Effector memory CD8-positive, alpha-beta T cell (primary cell): ENCODE data around the gene AKAP17A.
A peak's percentile ranks its signal among the peaks of the same experiment; 100 is the strongest.

Source experiments
- ATAC-seq: fragments of 150-1000 bp; cut with Tn5 transposase; replicated peaks from 2 replicates; pipeline ENCODE4 v1.10.0; 2021; ENCODE audit warnings: mild to moderate bottlenecking, moderate library complexity
- DNase-seq, 3 experiments: peaks; one replicate each; pipeline ENCODE4 v3.0.0; 2021
- H3K27ac Mint-ChIP-seq, 2 donors: one replicate each; pipeline ENCODE4 v1.8.0; 2022; ENCODE audit warnings: mild to moderate bottlenecking in 2 of 2, mixed read lengths in 2 of 2, moderate library complexity in 2 of 2
- H3K27me3 Mint-ChIP-seq, 2 donors: one replicate each; pipeline ENCODE4 v1.8.0; 2022; ENCODE audit warnings: mixed read lengths in 2 of 2
- H3K36me3 Mint-ChIP-seq: one replicate; pipeline ENCODE4 v1.8.0; 2022; ENCODE audit warnings: mild to moderate bottlenecking, moderate library complexity, mixed read lengths; ENCODE audit not compliant: insufficient read depth
- H3K4me1 Mint-ChIP-seq, 2 donors: one replicate each; pipeline ENCODE4 v1.8.0; 2022; ENCODE audit warnings: low read depth in 2 of 2, mixed read lengths in 2 of 2
- H3K4me3 Mint-ChIP-seq, 2 donors: one replicate each; pipeline ENCODE4 v1.8.0; 2022; ENCODE audit warnings: mild to moderate bottlenecking in 2 of 2, mixed read lengths in 2 of 2, moderate library complexity in 2 of 2
- H3K9me3 Mint-ChIP-seq, 2 donors: one replicate each; pipeline ENCODE4 v1.8.0; 2022; ENCODE audit warnings: mixed read lengths in 2 of 2

The AKAP17A gene

GRCh38 chrX:1592470-1593142, 1.2 kb downstream of the AKAP17A start:
- peaks cover 24 to 47% of the 10 kb centered on the region in 2 donors for H3K4me1 Mint-ChIP-seq
- ATAC-seq = no peak
- peaks cover 54% of the 10 kb centered on the region for H3K36me3 Mint-ChIP-seq
- no peak for DNase-seq
- peak overlapping the region; percentile 92 to 98 for H3K27ac Mint-ChIP-seq
- peak overlapping the region; percentile 88 to 98 for H3K4me3 Mint-ChIP-seq
- H3K27me3 Mint-ChIP-seq = no peaks in the 10 kb centered on the region
- no peaks in the 10 kb centered on the region for H3K9me3 Mint-ChIP-seq

GRCh38 chrX:1593286-1594271, 2.2 kb downstream of the AKAP17A start:
- H3K9me3 Mint-ChIP-seq = no peaks in the 10 kb centered on the region
- peaks cover 64% of the 10 kb centered on the region for H3K36me3 Mint-ChIP-seq
- H3K4me1 Mint-ChIP-seq = peaks cover 24 to 55% of the 10 kb centered on the region in 2 donors
- H3K27me3 Mint-ChIP-seq = no peaks in the 10 kb centered on the region
- H3K27ac Mint-ChIP-seq = peak overlapping the region; percentile 92 to 98
- DNase-seq = no peak
- peak overlapping the region; percentile 88 to 98 for H3K4me3 Mint-ChIP-seq
- ATAC-seq = no peak

- ATAC-seq = no peak
- H3K9me3 Mint-ChIP-seq = no peaks in the 10 kb centered on the region
- no peak for DNase-seq
- H3K4me1 Mint-ChIP-seq = peaks cover 27 to 59% of the 10 kb centered on the region in 2 donors
- no peaks in the 10 kb centered on the region for H3K27me3 Mint-ChIP-seq
- peaks cover 85% of the 10 kb centered on the region for H3K36me3 Mint-ChIP-seq
- no peak overlapping the region for H3K27ac Mint-ChIP-seq
- peak overlapping the region in 1 of 2 donors; percentile 29 for H3K4me3 Mint-ChIP-seq
Measured at GRCh38 chrX:1595711-1596060, 4.3 kb downstream of the AKAP17A start.

GRCh38 chrX:1596676-1597344, 5.4 kb downstream of the AKAP17A start:
- ATAC-seq = no peak

GRCh38 chrX:1597345-1598020, 6.1 kb downstream of the AKAP17A start:
- DNase-seq (no peak), ATAC-seq (no peak)
- Mint-ChIP-seq H3K27me3 (no peaks in the 10 kb centered on the region), H3K4me1 (peaks cover 23 to 50% of the 10 kb centered on the region in 2 donors), H3K4me3 (peak overlapping the region; percentile 27 to 49), H3K9me3 (no peaks in the 10 kb centered on the region), H3K36me3 (peaks cover 94% of the 10 kb centered on the region), H3K27ac (peak overlapping the region in 1 of 2 donors; percentile 53)

More at GRCh38 chrX:1596676-1597344, 5.4 kb downstream of the AKAP17A start:
- H3K27me3 Mint-ChIP-seq = no peaks in the 10 kb centered on the region
- H3K9me3 Mint-ChIP-seq = no peaks in the 10 kb centered on the region
- H3K4me1 Mint-ChIP-seq = peaks cover 24 to 56% of the 10 kb centered on the region in 2 donors
- H3K27ac Mint-ChIP-seq = peak overlapping the region in 1 of 2 donors; percentile 53
- H3K36me3 Mint-ChIP-seq = peaks cover 91% of the 10 kb centered on the region
- no peak for DNase-seq
- H3K4me3 Mint-ChIP-seq = no peak overlapping the region

- ATAC-seq (no peak), DNase-seq (no peak)
- Mint-ChIP-seq H3K27ac (peak overlapping the region in 1 of 2 donors; percentile 86), H3K36me3 (peaks cover 94% of the 10 kb centered on the region), H3K27me3 (no peaks in the 10 kb centered on the region), H3K4me1 (peaks cover 16 to 42% of the 10 kb centered on the region in 2 donors), H3K4me3 (peak overlapping the region in 1 of 2 donors; percentile 27), H3K9me3 (no peaks in the 10 kb centered on the region)
Measured at GRCh38 chrX:1598021-1598875, 6.8 kb downstream of the AKAP17A start.

GRCh38 chrX:1598876-1599790, 7.7 kb downstream of the AKAP17A start:
- Mint-ChIP-seq H3K9me3 (no peaks in the 10 kb centered on the region), H3K36me3 (peaks cover 87% of the 10 kb centered on the region), H3K4me3 (peak overlapping the region in 1 of 2 donors; percentile 42), H3K27me3 (no peaks in the 10 kb centered on the region), H3K27ac (peak overlapping the region in 1 of 2 donors; percentile 86), H3K4me1 (peaks cover 15 to 37% of the 10 kb centered on the region in 2 donors)
- DNase-seq (no peak), ATAC-seq (no peak)

GRCh38 chrX:1599791-1600405, 8.5 kb downstream of the AKAP17A start:
- H3K36me3 Mint-ChIP-seq = peaks cover 86% of the 10 kb centered on the region
- peaks cover 13 to 36% of the 10 kb centered on the region in 2 donors for H3K4me1 Mint-ChIP-seq
- no peak for ATAC-seq
- H3K27ac Mint-ChIP-seq = peak overlapping the region in 1 of 2 donors; percentile 65
- no peaks in the 10 kb centered on the region for H3K27me3 Mint-ChIP-seq
- H3K4me3 Mint-ChIP-seq = no peak overlapping the region
- H3K9me3 Mint-ChIP-seq = no peaks in the 10 kb centered on the region
- DNase-seq = no peak

GRCh38 chrX:1600406-1601050, 9.1 kb downstream of the AKAP17A start:
- H3K4me1 Mint-ChIP-seq = peaks cover 9 to 30% of the 10 kb centered on the region in 2 donors
- no peak for DNase-seq
- H3K36me3 Mint-ChIP-seq = peaks cover 86% of the 10 kb centered on the region
- H3K9me3 Mint-ChIP-seq = no peaks in the 10 kb centered on the region
- no peak for ATAC-seq
- H3K4me3 Mint-ChIP-seq = no peak overlapping the region
- peak overlapping the region in 1 of 2 donors; percentile 65 for H3K27ac Mint-ChIP-seq
- no peaks in the 10 kb centered on the region for H3K27me3 Mint-ChIP-seq

GRCh38 chrX:1601051-1601767, 9.8 kb downstream of the AKAP17A start:
- peak overlapping the region in 1 of 2 donors; percentile 41 for H3K4me3 Mint-ChIP-seq
- H3K27me3 Mint-ChIP-seq = no peaks in the 10 kb centered on the region
- no peak for ATAC-seq
- peaks cover 82% of the 10 kb centered on the region for H3K36me3 Mint-ChIP-seq
- no peak for DNase-seq
- peaks cover 9 to 26% of the 10 kb centered on the region in 2 donors for H3K4me1 Mint-ChIP-seq
- H3K9me3 Mint-ChIP-seq = no peaks in the 10 kb centered on the region
- H3K27ac Mint-ChIP-seq = peak overlapping the region in 1 of 2 donors; percentile 51
